Neural crest cell (in vitro differentiated cells): ENCODE data around the gene SHH. TPM values are rescaled to one million over a fixed set of nuclear protein-coding genes. Genes with fewer than 3 reads are reported as not detected.

ENCODE experiments used
- DNase-seq: peaks from one replicate; pipeline ENCODE4 v3.0.0; 2021; ENCODE audit warnings: low read depth, mixed read lengths, low spot score
- H3K27ac Mint-ChIP-seq: one replicate; pipeline ENCODE4 v1.8.0; 2021; ENCODE audit warnings: mild to moderate bottlenecking, mixed read lengths; ENCODE audit not compliant: unreplicated experiment
- H3K27me3 Mint-ChIP-seq: 2 replicates; pipeline ENCODE4 v1.8.0; 2021; ENCODE audit warnings: low read depth, mild to moderate bottlenecking, mixed read lengths
- H3K36me3 Mint-ChIP-seq: 2 replicates; pipeline ENCODE4 v1.8.0; 2021; ENCODE audit warnings: low read depth, mild to moderate bottlenecking, mixed read lengths
- H3K4me1 Mint-ChIP-seq: 2 replicates; pipeline ENCODE4 v1.8.0; 2021; ENCODE audit warnings: mixed read lengths
- H3K4me3 Mint-ChIP-seq: one replicate; pipeline ENCODE4 v1.8.0; 2021; ENCODE audit warnings: mild to moderate bottlenecking, mixed read lengths
- H3K9me3 Mint-ChIP-seq: 2 replicates; pipeline ENCODE4 v1.8.0; 2021; ENCODE audit warnings: mixed read lengths
- CTCF ChIP-seq: fragments of 200-600 bp; sonication (generic); conservative IDR thresholded peaks from 2 replicates; pipeline ENCODE4 v1.5.0; 2021; ENCODE audit warnings: antibody characterized with exemption, mild to moderate bottlenecking
- total RNA-seq: library from RNA; stranded (reverse); gene quantifications from 2 replicates; pipeline ENCODE4 v1.2.1, GENCODE V29; 2021

SHH gene
- total RNA-seq, 1 donor from 2014 or later: not detected

- Mint-ChIP-seq H3K9me3 (no peaks in the 10 kb centered on the region), H3K27me3 (peaks cover 50% of the 10 kb centered on the region), H3K4me1 (peaks cover 4% of the 10 kb centered on the region), H3K4me3 (no peak overlapping the region), H3K27ac (no peak overlapping the region), H3K36me3 (no peaks in the 10 kb centered on the region)
- no peak for DNase-seq
- no peak for TF ChIP-seq CTCF
Measured at GRCh38 chr7:155816996-155817395, 4.7 kb upstream of the SHH start.

GRCh38 chr7:155816192-155816508, 3.9 kb upstream of the SHH start:
- TF ChIP-seq CTCF: no peak
- Mint-ChIP-seq H3K9me3 (no peaks in the 10 kb centered on the region), H3K4me1 (peaks cover 8% of the 10 kb centered on the region), H3K27me3 (peaks cover 58% of the 10 kb centered on the region), H3K36me3 (no peaks in the 10 kb centered on the region), H3K4me3 (no peak overlapping the region), H3K27ac (no peak overlapping the region)
- DNase-seq: no peak

GRCh38 chr7:155815332-155816191, 3.3 kb upstream of the SHH start:
- Mint-ChIP-seq H3K4me3 (no peak overlapping the region), H3K27me3 (peaks cover 61% of the 10 kb centered on the region), H3K27ac (no peak overlapping the region), H3K36me3 (no peaks in the 10 kb centered on the region), H3K9me3 (no peaks in the 10 kb centered on the region), H3K4me1 (peaks cover 14% of the 10 kb centered on the region)
- TF ChIP-seq CTCF: peak; percentile 79
- DNase-seq: peak; percentile 71

GRCh38 chr7:155814316-155815276, 2.3 kb upstream of the SHH start:
- peaks cover 15% of the 10 kb centered on the region for H3K4me1 Mint-ChIP-seq
- H3K9me3 Mint-ChIP-seq: no peaks in the 10 kb centered on the region
- no peak overlapping the region for H3K27ac Mint-ChIP-seq
- no peak for DNase-seq
- no peak for TF ChIP-seq CTCF
- H3K27me3 Mint-ChIP-seq: peaks cover 69% of the 10 kb centered on the region
- H3K4me3 Mint-ChIP-seq: no peak overlapping the region
- no peaks in the 10 kb centered on the region for H3K36me3 Mint-ChIP-seq

- DNase-seq: no peak
- Mint-ChIP-seq H3K36me3 (no peaks in the 10 kb centered on the region), H3K9me3 (no peaks in the 10 kb centered on the region), H3K27ac (no peak overlapping the region), H3K4me1 (peaks cover 23% of the 10 kb centered on the region), H3K27me3 (peaks cover 76% of the 10 kb centered on the region), H3K4me3 (no peak overlapping the region)
- TF ChIP-seq CTCF: no peak
Measured at GRCh38 chr7:155813546-155814315, 1.5 kb upstream of the SHH start.
